ENCODE measurements around the gene UHRF2.
"Not testable (repeated sequence)": the region's sequence is repeated elsewhere in the genome, so short reads cannot be mapped to it uniquely, and the experiment has no call there.

UHRF2 gene, protein sequence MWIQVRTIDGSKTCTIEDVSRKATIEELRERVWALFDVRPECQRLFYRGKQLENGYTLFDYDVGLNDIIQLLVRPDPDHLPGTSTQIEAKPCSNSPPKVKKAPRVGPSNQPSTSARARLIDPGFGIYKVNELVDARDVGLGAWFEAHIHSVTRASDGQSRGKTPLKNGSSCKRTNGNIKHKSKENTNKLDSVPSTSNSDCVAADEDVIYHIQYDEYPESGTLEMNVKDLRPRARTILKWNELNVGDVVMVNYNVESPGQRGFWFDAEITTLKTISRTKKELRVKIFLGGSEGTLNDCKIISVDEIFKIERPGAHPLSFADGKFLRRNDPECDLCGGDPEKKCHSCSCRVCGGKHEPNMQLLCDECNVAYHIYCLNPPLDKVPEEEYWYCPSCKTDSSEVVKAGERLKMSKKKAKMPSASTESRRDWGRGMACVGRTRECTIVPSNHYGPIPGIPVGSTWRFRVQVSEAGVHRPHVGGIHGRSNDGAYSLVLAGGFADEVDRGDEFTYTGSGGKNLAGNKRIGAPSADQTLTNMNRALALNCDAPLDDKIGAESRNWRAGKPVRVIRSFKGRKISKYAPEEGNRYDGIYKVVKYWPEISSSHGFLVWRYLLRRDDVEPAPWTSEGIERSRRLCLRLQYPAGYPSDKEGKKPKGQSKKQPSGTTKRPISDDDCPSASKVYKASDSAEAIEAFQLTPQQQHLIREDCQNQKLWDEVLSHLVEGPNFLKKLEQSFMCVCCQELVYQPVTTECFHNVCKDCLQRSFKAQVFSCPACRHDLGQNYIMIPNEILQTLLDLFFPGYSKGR

DNA sequence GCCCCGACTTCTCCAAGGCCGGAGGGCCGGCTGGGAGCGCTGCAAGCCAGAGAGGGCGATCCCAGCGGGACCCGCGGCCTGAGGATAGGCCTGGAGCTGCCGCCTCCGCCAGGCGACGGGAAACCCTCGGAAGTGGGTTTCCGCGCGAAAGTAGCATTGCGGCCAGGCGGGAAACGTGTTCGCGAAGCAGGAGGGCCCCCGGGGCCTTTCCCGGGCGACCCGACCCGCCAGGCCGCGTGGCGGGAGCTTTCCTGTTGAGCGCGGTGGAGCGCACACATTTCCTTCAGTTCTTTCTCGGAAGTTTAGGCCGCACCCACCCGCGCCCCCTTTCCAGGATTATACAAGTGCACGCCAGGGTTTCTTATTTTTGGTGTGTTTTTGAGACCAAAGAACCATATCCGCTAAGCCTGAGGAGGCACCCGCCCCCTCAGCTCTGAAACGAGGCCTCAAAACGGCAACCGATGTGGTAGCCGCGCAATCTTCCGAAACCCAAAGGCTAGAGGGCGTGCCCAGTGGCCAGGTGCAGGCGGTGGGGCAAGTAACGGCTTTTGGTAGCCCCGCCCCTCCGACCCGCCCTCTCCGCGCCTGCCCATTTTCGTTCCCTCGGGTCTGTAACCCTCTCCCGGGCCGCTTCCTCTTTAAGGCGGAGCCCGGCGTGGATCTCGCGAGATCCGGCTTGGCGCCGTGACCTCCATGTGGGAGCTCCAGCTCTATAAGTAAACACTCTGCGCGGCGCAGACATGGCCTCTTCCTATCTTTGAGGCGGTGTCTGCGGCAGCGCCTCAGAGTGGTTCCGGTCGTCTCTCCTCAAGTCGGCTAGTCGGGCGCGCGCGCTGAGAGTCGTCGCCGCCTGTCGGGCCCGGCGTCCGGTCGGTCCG lies at the start of gene UHRF2:
UHRF2 (plus strand) TSS at position 713 of the 878 bp plus-strand sequence. CDS start 292 bp downstream, outside the sequence.
- peak; percentile 86 for DNase-seq (ENCODE audit: low read depth, low spot score)
- H3K27ac ChIP-seq, result peak within 1 kb of the TSS; percentile 61

DNA sequence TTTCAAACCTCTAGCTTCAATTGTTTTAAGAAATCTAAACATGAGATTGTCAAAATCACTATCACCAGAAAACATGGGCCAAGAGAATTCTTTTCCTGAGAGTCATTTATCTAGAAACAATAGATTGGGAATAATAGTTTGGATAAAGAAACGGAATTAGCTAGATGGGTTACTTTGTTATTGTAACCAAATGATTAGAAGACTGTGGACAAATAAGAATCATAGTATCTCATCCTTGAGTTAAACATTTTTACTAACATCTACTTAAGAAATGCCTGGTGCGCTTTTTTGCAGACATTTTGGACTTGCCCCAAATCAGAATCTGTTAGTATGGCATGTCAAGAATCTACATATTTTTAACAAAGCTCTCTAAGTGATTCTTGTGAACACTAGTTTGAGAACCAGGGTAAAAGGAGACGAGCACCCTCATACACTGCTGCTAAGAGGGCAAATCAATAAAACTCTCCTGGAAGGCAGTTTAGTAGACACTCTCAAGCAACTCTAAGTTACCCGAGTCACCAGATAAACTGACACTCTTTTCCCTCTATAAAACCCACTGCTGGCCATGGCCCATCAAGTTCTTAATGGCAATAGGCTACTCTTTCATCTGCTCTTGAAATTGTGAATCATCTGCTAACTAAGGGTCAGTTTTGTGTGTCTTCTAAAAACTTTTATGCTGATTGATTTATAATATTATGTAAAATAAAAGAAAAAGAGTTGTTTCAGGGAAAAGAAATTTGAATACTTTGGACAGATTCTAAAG lies 45.7 kb upstream of the UHRF2 start:
- H3K27ac ChIP-seq, result no peak overlapping the region
- DNase-seq (ENCODE audit: low read depth, low spot score), result no peak

DNA sequence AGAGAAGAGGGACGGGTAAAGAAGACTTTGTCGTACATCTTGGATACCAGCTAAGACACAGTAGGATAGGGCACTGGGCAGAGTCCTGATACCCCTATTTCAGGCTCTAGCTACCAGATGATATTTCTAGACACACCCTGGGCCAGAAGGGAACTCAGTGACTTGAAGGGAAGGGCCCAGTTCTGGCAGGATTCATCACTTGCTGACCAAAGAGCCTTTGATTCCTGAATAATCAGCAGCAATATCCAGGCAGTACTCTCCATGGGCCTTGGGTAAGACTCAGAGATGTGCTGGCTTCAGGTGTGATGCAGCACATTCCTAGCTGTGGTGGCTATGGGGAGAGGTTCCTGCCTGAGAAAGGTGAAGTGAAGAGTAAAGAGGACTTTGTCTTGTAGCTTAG lies 44.2 kb upstream of the UHRF2 start:
- DNase-seq (ENCODE audit: low read depth, low spot score), result no peak
- H3K27ac ChIP-seq, result no peak overlapping the region

DNA sequence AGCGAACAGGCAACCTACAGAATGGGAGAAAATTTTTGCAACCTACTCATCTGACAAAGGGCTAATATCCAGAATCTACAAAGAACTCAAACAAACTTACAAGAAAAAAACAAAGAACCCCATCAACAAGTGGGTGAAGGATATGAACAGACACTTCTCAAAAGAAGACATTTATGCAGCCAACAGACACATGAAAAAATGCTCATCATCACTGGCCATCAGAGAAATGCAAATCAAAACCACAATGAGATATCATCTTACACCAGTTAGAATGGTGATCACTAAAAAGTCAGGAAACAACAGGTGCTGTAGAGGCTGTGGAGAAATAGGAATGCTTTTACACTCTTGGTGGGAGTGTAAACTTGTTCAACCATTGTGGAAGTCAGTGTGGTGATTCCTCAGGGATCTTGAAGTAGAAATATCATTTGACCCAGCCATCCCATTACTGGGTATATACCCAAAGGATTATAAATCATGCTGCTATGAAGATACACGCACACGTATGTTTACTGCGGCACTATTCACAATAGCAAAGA lies 31.5 kb upstream of the UHRF2 start:
- not testable (repeated sequence) for H3K27ac ChIP-seq; DNase-seq (ENCODE audit: low read depth, low spot score)

DNA sequence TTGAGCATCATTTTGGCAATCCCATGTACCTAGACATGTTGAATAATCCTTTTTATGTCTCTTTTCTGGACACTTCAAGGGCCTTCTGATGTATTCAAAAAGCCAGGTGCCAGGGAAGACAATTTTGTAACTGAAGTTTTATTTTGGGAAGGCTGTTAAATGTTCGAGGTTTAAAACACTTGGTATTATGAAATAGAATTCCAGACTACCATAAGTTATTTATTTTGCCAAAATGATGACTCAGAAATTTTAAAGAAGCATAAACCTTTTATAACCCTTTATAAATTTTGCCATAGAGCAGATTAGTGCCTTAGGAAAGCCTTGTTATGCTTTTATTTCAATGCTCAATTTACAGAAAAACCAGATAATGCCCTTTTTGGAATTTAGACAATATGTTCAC lies 30.3 kb upstream of the UHRF2 start:
- DNase-seq (ENCODE audit: low read depth, low spot score), result no peak
- no peak overlapping the region for H3K27ac ChIP-seq

DNA sequence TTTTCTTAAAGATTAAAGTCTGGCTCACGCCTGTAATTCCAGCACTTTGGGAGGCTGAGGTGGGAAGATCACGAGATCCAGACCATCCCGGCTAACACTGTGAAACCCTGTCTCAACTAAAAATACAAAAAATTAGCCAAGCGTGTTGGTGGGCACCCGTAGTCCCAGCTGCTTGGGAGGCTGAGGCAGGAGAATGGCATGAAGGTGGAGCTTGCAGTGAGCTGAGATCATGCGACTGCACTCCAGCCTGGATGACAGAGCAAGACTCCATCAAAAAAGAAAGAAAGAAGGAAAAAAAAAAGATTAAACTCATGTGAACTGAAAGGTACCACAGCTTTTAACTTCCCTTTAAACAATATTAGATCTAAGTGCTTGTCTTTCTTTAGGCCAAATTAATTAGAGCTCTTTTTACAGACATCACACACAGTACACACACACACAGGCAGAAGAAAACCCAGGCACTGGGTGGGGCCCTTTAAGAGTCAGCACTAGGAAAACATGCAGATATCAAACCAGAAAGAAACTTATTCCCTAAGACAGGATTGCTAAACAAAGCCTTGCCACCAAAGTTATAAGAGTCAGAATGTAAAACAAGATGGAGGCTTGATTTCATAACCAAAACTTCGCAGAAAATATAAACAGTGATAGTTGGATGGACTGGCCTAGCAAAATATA lies 29.3 kb upstream of the UHRF2 start:
- H3K27ac ChIP-seq, result peak overlapping the region; percentile 65
- no peak for DNase-seq (ENCODE audit: low read depth, low spot score)

DNA sequence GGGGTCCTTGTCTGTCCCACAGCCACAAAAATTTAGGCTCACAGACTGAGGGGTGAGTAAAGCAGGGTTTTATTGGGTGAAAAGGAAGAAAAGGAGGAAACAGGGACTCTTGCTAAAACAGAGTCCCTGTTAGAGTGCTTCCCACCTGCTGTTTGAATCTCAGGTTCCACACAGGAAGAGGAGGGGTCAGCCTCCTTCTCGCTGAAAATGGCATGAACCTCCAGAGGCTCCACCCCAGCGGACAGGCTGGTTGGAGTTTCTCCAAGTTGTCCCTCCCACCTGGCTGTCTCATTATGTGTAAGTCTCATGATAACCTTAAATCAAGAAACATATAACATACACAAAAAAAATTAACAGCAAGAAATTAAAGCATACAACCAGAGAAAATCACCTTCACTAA lies 28.3 kb upstream of the UHRF2 start:
- peak overlapping the region; percentile 65 for H3K27ac ChIP-seq
- no peak for DNase-seq (ENCODE audit: low read depth, low spot score)

DNA sequence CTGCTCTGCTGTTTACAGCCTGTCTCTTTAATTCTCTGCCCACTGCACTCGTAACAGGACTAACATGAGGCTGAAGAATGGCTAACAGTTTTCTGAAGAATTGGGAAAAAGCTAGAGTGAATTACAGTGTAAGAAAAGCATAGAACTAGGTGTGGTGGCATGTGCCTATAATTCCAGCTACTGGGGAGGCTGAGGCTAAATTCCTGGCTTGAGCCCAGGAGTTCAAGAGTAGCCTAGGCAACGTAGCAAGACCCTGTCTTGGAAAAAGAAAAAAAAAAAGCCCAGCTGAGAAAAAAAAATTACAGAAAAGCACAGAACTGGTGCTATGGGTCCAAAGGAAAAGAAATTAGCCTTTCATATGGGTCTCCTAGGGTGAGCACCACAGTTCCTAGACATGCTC lies 13.9 kb upstream of the UHRF2 start:
- no peak overlapping the region for H3K27ac ChIP-seq
- no peak for DNase-seq (ENCODE audit: low read depth, low spot score)

DNA sequence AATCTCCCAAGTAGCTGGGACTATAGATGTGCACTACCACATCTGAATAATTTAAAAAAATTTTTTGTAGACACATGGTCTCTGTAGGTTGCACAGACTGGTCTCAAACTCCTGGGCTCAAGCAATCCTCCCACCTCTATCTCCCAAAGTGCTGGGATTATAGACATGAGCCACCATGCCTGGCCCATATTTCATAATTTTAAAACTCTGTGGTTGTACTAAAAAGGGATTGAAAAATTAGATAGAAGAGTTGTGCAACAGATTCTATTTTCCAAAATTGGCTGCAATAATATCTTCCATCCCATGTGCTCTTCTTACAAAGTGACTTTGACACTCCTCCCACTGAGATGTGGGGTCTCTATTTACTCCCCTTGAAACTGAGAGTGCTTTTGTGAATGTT lies 7.6 kb upstream of the UHRF2 start:
- no peak for DNase-seq (ENCODE audit: low read depth, low spot score)
- no peak overlapping the region for H3K27ac ChIP-seq

DNA sequence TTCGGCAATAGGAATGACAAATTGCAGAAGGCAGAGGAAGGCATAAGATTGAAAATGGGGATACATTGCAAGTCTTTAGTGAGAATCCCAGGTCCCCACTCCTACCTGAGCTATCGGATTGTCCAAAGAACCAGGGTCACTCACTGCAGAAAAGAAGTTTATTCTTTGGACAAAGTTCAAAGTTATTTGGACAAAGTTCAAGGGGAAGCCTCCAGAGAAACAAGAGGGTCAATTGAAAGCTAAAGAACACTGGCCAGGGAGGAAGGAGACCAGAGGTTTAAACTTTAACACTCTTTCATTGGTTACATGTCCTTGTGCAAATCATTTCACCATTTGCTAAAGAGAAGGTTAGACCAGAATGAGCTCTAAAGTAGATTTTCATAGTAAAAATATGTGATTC lies 5.2 kb upstream of the UHRF2 start:
- no peak for DNase-seq (ENCODE audit: low read depth, low spot score)
- H3K27ac ChIP-seq, result no peak overlapping the region

DNA sequence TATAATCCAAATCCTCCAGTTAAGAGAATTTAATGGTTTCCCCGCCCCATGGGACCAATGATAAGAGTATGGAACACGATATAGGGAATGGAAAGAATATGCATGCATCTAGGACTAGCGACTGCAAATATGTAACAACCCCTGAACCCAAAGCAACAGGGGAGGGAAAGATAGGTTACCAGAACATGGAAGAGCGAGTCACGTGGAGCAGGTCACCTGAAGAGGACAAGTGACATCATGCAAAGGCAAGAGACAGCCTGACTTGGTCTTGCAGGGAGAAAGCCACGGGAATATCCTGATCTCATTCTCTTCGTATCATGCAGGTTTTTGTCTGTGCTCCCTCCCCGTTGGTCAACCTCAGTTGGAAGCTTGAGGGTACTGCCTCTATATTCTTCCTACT lies 4.7 kb upstream of the UHRF2 start:
- H3K27ac ChIP-seq, result no peak overlapping the region
- no peak for DNase-seq (ENCODE audit: low read depth, low spot score)

DNA sequence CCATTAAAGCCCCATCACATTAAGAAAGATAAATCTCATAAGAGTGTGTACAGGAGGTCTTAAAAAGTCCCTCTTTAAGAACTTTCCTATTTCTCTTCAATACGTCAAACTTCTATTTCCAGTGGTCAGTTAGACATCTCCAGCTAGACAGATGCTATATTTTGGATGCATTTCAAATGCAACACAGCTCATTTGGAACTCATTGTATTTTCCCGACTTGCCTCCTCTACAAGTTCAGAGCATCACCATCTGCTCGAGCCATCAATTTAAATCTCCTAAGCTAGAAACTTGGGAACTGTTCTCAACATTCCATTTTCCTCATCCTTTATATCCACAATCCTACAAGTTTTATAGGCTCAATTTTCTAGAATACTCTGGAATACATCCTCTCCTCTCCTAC lies 3.2 kb upstream of the UHRF2 start:
- no peak overlapping the region for H3K27ac ChIP-seq
- no peak for DNase-seq (ENCODE audit: low read depth, low spot score)

DNA sequence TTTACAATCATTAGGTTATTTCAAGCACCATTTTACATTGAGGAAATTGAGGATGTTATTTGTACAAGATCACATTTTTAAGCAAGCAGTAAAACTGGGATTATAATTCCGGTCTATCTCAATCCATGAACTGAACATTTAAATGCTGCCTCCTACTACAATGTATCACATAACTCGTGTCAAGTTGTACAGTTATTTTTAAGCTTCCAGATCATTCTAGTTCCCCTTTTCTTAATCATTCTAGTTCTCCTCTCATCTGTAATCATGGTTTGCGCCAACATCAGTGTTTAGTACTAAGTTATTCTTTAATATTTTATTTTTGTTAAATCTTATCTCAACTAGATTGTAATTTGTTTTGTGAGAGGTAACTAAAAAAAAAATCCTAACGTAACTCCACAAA lies 2.4 kb upstream of the UHRF2 start:
- no peak overlapping the region for H3K27ac ChIP-seq
- no peak for DNase-seq (ENCODE audit: low read depth, low spot score)

DNA sequence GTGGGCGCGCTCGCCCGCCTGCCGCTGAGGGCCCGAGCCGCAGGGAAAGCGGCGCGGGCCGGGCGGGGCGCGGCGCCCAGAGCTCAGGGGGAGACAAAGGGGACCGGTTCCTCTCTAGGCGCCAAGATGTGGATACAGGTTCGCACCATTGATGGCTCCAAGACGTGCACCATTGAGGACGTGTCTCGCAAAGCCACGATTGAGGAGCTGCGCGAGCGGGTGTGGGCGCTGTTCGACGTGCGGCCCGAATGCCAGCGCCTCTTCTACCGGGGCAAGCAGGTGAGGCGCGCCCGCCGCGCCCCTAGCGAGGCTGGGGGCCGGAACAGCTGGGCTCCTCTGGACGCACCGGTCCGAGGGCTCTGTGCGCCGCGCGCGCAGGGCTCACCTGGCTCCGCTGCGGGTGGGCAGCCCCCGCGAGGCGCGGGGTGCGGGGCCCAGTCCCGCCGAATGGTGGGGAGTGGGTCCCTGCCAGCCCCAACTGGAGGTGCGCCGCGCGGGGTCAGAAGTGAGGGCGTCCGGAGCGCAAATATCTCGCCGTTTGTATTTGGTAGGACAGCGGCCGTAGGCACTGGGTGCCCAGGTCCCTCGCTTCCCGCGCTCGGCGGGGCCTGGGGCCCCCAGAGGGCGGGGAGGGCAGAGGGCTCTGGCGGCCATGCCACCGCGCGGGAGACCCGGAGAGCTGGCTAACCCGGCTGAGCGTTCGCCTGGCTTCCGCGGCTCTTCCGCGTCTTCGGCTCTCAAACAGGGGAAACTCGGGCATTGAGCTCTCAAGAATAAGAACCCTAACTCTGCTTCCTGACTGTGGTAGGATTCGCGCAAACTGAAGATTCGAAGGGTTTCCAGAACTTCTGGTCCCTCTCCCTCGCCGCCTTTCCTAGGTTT lies 607 bp downstream of the UHRF2 start:
- DNase-seq (ENCODE audit: low read depth, low spot score), result no peak
- peak overlapping the region; percentile 61 for H3K27ac ChIP-seq

DNA sequence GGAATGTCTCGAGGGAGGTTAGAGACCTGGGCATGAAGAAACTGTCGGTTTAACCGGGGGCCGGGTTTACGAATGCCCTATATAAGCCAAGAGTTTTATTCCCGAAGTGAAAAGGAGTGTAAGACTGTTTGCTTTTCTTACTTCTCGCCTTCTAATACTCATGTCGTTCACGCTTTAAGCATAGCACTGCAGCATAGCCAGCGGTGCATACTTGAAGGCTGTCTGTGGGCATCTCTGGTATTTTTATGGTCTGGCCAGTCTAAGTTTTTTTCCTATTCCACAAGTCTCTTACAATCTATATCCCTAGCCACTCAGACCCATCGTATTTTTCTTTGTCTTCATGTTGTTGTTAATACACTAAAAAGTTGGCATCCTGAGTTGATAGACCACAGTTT lies 1.2 kb downstream of the UHRF2 start:
- no peak for DNase-seq (ENCODE audit: low read depth, low spot score)
- H3K27ac ChIP-seq, result peak overlapping the region; percentile 61

DNA sequence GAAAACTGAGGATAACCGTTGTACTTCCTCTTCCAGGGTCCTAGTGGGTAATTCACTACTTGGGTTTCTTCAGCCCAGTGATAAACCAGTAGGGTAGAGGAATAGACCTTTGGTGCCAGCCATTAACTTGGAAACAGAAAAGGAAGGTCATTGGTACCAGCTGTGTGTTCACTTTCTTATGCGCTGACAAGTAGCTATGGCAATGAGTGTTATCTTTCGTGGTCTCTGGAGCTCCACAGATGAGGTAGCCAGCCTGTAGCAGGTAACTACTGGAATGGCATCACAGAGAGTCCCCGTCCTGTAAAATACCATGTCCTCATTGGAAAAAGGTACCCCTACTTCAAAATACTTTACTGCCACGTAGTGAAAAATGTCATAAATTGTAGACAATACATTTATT lies 2.3 kb downstream of the UHRF2 start:
- DNase-seq (ENCODE audit: low read depth, low spot score), result no peak
- H3K27ac ChIP-seq, result no peak overlapping the region

DNA sequence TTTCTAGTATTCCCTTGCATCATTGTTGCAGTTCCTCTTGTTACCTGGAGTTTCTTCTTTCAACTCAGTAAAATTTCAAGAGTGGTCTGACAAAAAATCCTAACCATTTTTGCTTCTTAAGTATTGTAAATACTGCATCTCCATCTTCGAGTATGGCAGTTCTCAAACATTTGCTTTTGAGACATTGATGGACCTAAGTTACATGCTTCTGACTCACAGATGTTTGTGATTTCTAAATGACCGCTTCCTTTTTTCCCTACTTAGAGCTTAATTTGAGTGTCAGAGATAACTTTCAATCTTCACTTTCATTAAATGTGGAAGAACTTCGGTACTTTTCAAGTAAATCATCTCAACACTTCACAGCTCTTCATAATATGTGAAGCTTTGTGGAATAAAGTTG lies 4.2 kb downstream of the UHRF2 start:
- no peak overlapping the region for H3K27ac ChIP-seq
- DNase-seq (ENCODE audit: low read depth, low spot score), result no peak

DNA sequence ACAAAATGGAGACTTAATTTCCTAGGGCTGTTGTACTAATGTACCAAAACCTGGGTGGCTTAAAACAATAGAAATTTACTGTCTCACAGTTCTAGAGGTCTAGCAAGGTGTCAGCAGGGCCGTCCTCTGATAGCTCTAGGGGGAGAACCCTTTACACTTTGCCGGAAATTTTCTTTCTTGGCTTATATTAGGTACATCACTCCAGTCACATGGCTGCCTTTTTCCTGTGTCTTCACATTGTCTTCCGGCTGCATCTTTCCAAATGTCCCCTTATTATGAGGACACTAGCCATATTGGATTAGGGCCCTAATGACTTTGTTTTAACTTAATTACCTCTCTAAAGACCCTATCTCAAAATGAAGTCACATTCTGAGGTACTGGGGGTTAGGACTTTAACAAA lies 5.8 kb downstream of the UHRF2 start:
- no peak for DNase-seq (ENCODE audit: low read depth, low spot score)
- no peak overlapping the region for H3K27ac ChIP-seq
